ENCODE results near the gene SAPCD1.

The SAPCD1 gene

GRCh38 chr6:31762356-31762755, at the start of gene SAPCD1:
Gene SAPCD1, plus strand, starts transcription at chr6:31762656. Its CDS starts 399 bp downstream, at chr6:31763055.
- Histone ChIP-seq H3K9me3 (no peaks in the 10 kb centered on the region), H3K4me3 (ENCODE audit: low read depth in 1 of 2, low read length in 1 of 2) (no peak within 1 kb of the TSS), H3K27ac (no peak within 1 kb of the TSS), H3K27me3 (no peaks in the 10 kb centered on the region), H3K4me1 (ENCODE audit: control insufficient read depth in 1 of 2, insufficient read depth in 1 of 2, low read depth in 1 of 2, low read length in 1 of 2) (peaks cover 0 to 2% of the 10 kb centered on the region in 2 experiments), H3K36me3 (peaks cover 23% of the 10 kb centered on the region)
- TF ChIP-seq, protein P1, sequence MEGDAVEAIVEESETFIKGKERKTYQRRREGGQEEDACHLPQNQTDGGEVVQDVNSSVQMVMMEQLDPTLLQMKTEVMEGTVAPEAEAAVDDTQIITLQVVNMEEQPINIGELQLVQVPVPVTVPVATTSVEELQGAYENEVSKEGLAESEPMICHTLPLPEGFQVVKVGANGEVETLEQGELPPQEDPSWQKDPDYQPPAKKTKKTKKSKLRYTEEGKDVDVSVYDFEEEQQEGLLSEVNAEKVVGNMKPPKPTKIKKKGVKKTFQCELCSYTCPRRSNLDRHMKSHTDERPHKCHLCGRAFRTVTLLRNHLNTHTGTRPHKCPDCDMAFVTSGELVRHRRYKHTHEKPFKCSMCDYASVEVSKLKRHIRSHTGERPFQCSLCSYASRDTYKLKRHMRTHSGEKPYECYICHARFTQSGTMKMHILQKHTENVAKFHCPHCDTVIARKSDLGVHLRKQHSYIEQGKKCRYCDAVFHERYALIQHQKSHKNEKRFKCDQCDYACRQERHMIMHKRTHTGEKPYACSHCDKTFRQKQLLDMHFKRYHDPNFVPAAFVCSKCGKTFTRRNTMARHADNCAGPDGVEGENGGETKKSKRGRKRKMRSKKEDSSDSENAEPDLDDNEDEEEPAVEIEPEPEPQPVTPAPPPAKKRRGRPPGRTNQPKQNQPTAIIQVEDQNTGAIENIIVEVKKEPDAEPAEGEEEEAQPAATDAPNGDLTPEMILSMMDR (IDR thresholded peaks at IDR 0.05) = no peak

DNA sequence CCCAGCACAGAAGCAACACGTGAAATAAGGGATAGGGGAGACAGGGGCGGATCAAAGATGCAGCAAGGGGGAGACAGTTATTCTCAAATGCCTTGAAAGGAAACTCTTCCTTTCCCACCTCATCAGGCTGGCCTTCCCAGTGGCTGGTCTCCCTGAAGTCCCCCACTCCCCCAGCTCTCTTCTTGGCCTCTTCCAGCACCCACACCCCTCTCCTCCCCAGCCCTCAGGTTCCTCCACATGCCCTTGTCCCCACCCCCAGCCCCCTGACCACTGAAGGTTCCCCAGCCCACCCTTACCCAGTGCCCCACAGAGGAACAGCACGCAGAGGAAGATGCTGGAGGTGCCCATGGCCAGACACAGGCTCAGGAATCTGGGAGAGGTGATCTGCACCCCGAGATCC, 49.0 kb upstream of the SAPCD1 start:
- Histone ChIP-seq H3K4me3 (ENCODE audit: low read depth in 1 of 2, low read length in 1 of 2) (no peak overlapping the region), H3K27me3 (no peaks in the 10 kb centered on the region), H3K27ac (no peak overlapping the region), H3K9me3 (no peaks in the 10 kb centered on the region), H3K36me3 (no peaks in the 10 kb centered on the region), H3K4me1 (ENCODE audit: control insufficient read depth in 1 of 2, insufficient read depth in 1 of 2, low read depth in 1 of 2, low read length in 1 of 2) (peaks cover 14 to 15% of the 10 kb centered on the region in 2 experiments)
- TF ChIP-seq, protein P1 (IDR thresholded peaks at IDR 0.05) = no peak

GRCh38 chr6:31713991-31714684, 48.3 kb upstream of the SAPCD1 start:
- Histone ChIP-seq H3K27ac (no peak overlapping the region), H3K4me3 (ENCODE audit: low read depth in 1 of 2, low read length in 1 of 2) (no peak overlapping the region)

GRCh38 chr6:31715022-31715958, 47.2 kb upstream of the SAPCD1 start, which contains the start of gene LY6G6D:
Gene LY6G6D, plus strand, starts transcription at chr6:31715348. Its CDS starts 8 bp downstream, at chr6:31715356.
- no peaks in the 10 kb centered on the region for H3K36me3 ChIP-seq
- H3K27me3 ChIP-seq = no peaks in the 10 kb centered on the region
- no peak within 1 kb of the TSS for H3K4me3 ChIP-seq (ENCODE audit: low read depth in 1 of 2, low read length in 1 of 2)
- TF ChIP-seq, protein P1 (IDR thresholded peaks at IDR 0.05) = no peak
- H3K4me1 ChIP-seq (ENCODE audit: control insufficient read depth in 1 of 2, insufficient read depth in 1 of 2, low read depth in 1 of 2, low read length in 1 of 2) = peaks cover 14 to 15% of the 10 kb centered on the region in 2 experiments
- H3K27ac ChIP-seq = no peak within 1 kb of the TSS
- no peaks in the 10 kb centered on the region for H3K9me3 ChIP-seq

More at GRCh38 chr6:31713991-31714684, 48.3 kb upstream of the SAPCD1 start:
- H3K9me3 ChIP-seq = no peaks in the 10 kb centered on the region
- H3K27me3 ChIP-seq = no peaks in the 10 kb centered on the region
- peaks cover 14 to 15% of the 10 kb centered on the region in 2 experiments for H3K4me1 ChIP-seq (ENCODE audit: control insufficient read depth in 1 of 2, insufficient read depth in 1 of 2, low read depth in 1 of 2, low read length in 1 of 2)
- no peaks in the 10 kb centered on the region for H3K36me3 ChIP-seq
- TF ChIP-seq, protein P1 (IDR thresholded peaks at IDR 0.05) = no peak

GRCh38 chr6:31717499-31718222, 44.8 kb upstream of the SAPCD1 start:
- H3K4me3 ChIP-seq (ENCODE audit: low read depth in 1 of 2, low read length in 1 of 2) = no peak overlapping the region
- H3K27me3 ChIP-seq = no peaks in the 10 kb centered on the region
- no peaks in the 10 kb centered on the region for H3K36me3 ChIP-seq
- TF ChIP-seq, protein P1 (IDR thresholded peaks at IDR 0.05) = no peak
- no peak overlapping the region for H3K27ac ChIP-seq
- H3K4me1 ChIP-seq (ENCODE audit: control insufficient read depth in 1 of 2, insufficient read depth in 1 of 2, low read depth in 1 of 2, low read length in 1 of 2) = no peaks in the 10 kb centered on the region
- H3K9me3 ChIP-seq = no peaks in the 10 kb centered on the region
